DOHH2 (cell line): ENCODE data around the gene ABCA4.

ENCODE experiments used
- H3F3A ChIP-seq: fragments of 200-600 bp; sonication (generic), shearing (Covaris generic); 2 replicates; pipeline ENCODE4 v1.6.0; 2016; ENCODE audit warnings: antibody characterized with exemption, mild to moderate bottlenecking; ENCODE audit not compliant: control insufficient read depth, insufficient read depth
- H3K27ac ChIP-seq: fragments of 200-600 bp; sonication (generic); 2 replicates; pipeline ENCODE4 v1.5.1; 2014; ENCODE audit warnings: low read depth, mild to moderate bottlenecking, low read length, moderate library complexity
- H3K27me3 ChIP-seq: fragments of 200-600 bp; sonication (generic); 2 replicates; pipeline ENCODE4 v1.6.1; 2014; ENCODE audit warnings: mild to moderate bottlenecking, low read length, mixed read lengths; ENCODE audit not compliant: control insufficient read depth
- H3K36me3 ChIP-seq: fragments of 200-600 bp; sonication (generic); 2 replicates; pipeline ENCODE4 v1.6.1; 2014; ENCODE audit warnings: mild to moderate bottlenecking, low read length, moderate library complexity, mixed read lengths; ENCODE audit not compliant: control insufficient read depth
- H3K4me1 ChIP-seq: fragments of 200-600 bp; sonication (generic); 2 replicates; pipeline ENCODE4 v1.6.1; 2014; ENCODE audit warnings: mild to moderate bottlenecking, low read length, mixed read lengths; ENCODE audit not compliant: control insufficient read depth
- H3K4me2 ChIP-seq: fragments of 200-600 bp; sonication (generic); 2 replicates; pipeline ENCODE4 v1.6.0; 2014; ENCODE audit warnings: mild to moderate bottlenecking, low read length, moderate library complexity
- H3K4me3 ChIP-seq: fragments of 200-600 bp; sonication (generic); 2 replicates; pipeline ENCODE4 v1.5.1; 2014; ENCODE audit warnings: mild to moderate bottlenecking, low read length, mixed read lengths
- H3K79me2 ChIP-seq: fragments of 200-600 bp; sonication (generic); 2 replicates; pipeline ENCODE4 v1.6.1; 2014; ENCODE audit warnings: mild to moderate bottlenecking, low read length, mixed read lengths; ENCODE audit not compliant: control insufficient read depth
- H3K9me2 ChIP-seq: fragments of 200-600 bp; sonication (generic); replicated peaks from 2 replicates; pipeline ENCODE4 v1.6.1; 2014; ENCODE audit warnings: mild to moderate bottlenecking, low read length, mixed read lengths; ENCODE audit not compliant: control insufficient read depth
- H3K9me3 ChIP-seq: fragments of 200-600 bp; sonication (generic); 2 replicates; pipeline ENCODE4 v1.6.1; 2014; ENCODE audit warnings: antibody characterized with exemption, low read length, mixed read lengths; ENCODE audit not compliant: control insufficient read depth, insufficient read depth
- H4K20me1 ChIP-seq: fragments of 200-600 bp; sonication (generic); 2 replicates; pipeline ENCODE4 v1.6.0; 2014; ENCODE audit warnings: low read depth, mild to moderate bottlenecking, antibody characterized with exemption, low read length, moderate library complexity; ENCODE audit not compliant: control insufficient read depth, insufficient read depth
- CTCF ChIP-seq: fragments of 200-600 bp; sonication (generic); IDR thresholded peaks from one replicate; pipeline ENCODE4 v1.5.1; 2014; ENCODE audit warnings: antibody characterized with exemption, mild to moderate bottlenecking, low read depth, low read length; ENCODE audit not compliant: poor library complexity, severe bottlenecking
- EZH2phosphoT487 ChIP-seq: fragments of 200-600 bp; sonication (generic); IDR thresholded peaks from 2 replicates; pipeline ENCODE4 v1.6.1; 2017; ENCODE audit warnings: borderline replicate concordance, mild to moderate bottlenecking, antibody characterized with exemption, low read length, moderate library complexity, mixed read lengths

ABCA4 gene

GRCh38 chr1:94096797-94097549 is 24.0 kb downstream of the ABCA4 start:
- Histone ChIP-seq H3K9me3 (no peaks in the 10 kb centered on the region), H3K9me2 (no peaks in the 10 kb centered on the region), H3K4me1 (peaks cover 9% of the 10 kb centered on the region), H3K4me3 (no peak overlapping the region), H3K79me2 (no peaks in the 10 kb centered on the region), H3K27ac (no peak overlapping the region), H3K4me2 (no peak overlapping the region), H3F3A (no peaks in the 10 kb centered on the region), H3K36me3 (no peaks in the 10 kb centered on the region), H4K20me1 (no peaks in the 10 kb centered on the region), H3K27me3 (peaks cover 8% of the 10 kb centered on the region; the same call in 1 of the 2 replicates)
- no peak for TF ChIP-seq EZH2phosphoT487
- TF ChIP-seq CTCF: no peak

- Histone ChIP-seq H3K4me1 (peaks cover 16% of the 10 kb centered on the region), H3K27ac (no peak overlapping the region), H3K4me3 (no peak overlapping the region), H3K27me3 (peaks cover 8% of the 10 kb centered on the region; the same call in 1 of the 2 replicates), H3K4me2 (no peak overlapping the region), H3K79me2 (no peaks in the 10 kb centered on the region), H3K36me3 (no peaks in the 10 kb centered on the region), H4K20me1 (no peaks in the 10 kb centered on the region), H3F3A (no peaks in the 10 kb centered on the region), H3K9me3 (no peaks in the 10 kb centered on the region), H3K9me2 (no peaks in the 10 kb centered on the region)
- TF ChIP-seq EZH2phosphoT487 (no peak), CTCF (no peak)
Observed at GRCh38 chr1:94095744-94096469, 25.0 kb downstream of the ABCA4 start.

- no peak overlapping the region for H3K27ac ChIP-seq
- no peak for TF ChIP-seq CTCF
- TF ChIP-seq EZH2phosphoT487: no peak
- H3K79me2 ChIP-seq: no peaks in the 10 kb centered on the region
- H3K4me1 ChIP-seq: peaks cover 16% of the 10 kb centered on the region
- no peak overlapping the region for H3K4me2 ChIP-seq
- no peaks in the 10 kb centered on the region for H3F3A ChIP-seq
- no peaks in the 10 kb centered on the region for H3K36me3 ChIP-seq
- H4K20me1 ChIP-seq: no peaks in the 10 kb centered on the region
- H3K4me3 ChIP-seq: no peak overlapping the region
- peaks cover 8% of the 10 kb centered on the region; the same call in 1 of the 2 replicates for H3K27me3 ChIP-seq
- H3K9me2 ChIP-seq: no peaks in the 10 kb centered on the region
- no peaks in the 10 kb centered on the region for H3K9me3 ChIP-seq
Observed at GRCh38 chr1:94095112-94095637, 25.8 kb downstream of the ABCA4 start.
